ENCODE results near the gene ARID5A.
"Not testable (repeated sequence)": the region's sequence is repeated elsewhere in the genome, so short reads cannot be mapped to it uniquely, and the experiment has no call there.

ARID5A gene

GRCh38 chr2:96556441-96557330 is 20.1 kb downstream of the ARID5A start:
- Histone ChIP-seq H3K27ac (replicated peaks) (no peak overlapping the region), H3K4me3 (replicated peaks; ENCODE audit: insufficient read depth, low read length) (no peak overlapping the region), H3K27me3 (ENCODE audit: insufficient read depth, poor library complexity, severe bottlenecking) (no peaks in the 10 kb centered on the region)
- TF ChIP-seq GABPA (IDR thresholded peaks at IDR 0.05; ENCODE audit: low read depth): no peak
- peak in 1 of 2 experiments; percentile 14 for DNase-seq (ENCODE audit: low read depth in 1 of 2, low spot score in 1 of 2)

GRCh38 chr2:96557421-96557820 is 20.9 kb downstream of the ARID5A start:
- H3K27ac ChIP-seq (replicated peaks); H3K27me3 ChIP-seq (ENCODE audit: insufficient read depth, poor library complexity, severe bottlenecking); DNase-seq (ENCODE audit: low read depth in 1 of 2, low spot score in 1 of 2); H3K4me3 ChIP-seq (replicated peaks; ENCODE audit: insufficient read depth, low read length): not testable (repeated sequence)

- no peak overlapping the region for H3K27ac ChIP-seq (replicated peaks)
- TF ChIP-seq CTCF (IDR thresholded peaks at IDR 0.05; ENCODE audit: insufficient read depth, low read length) (no peak), GABPA (IDR thresholded peaks at IDR 0.05; ENCODE audit: low read depth) (no peak), REST (IDR thresholded peaks at IDR 0.05; ENCODE audit: insufficient replicate concordance, low read depth) (no peak), POLR2AphosphoS5 (IDR thresholded peaks at IDR 0.05; ENCODE audit: low read depth) (no peak), SPI1 (IDR thresholded peaks at IDR 0.05; ENCODE audit: borderline replicate concordance, low read depth) (no peak)
- no peak overlapping the region for H3K4me3 ChIP-seq (replicated peaks; ENCODE audit: insufficient read depth, low read length)
- no peaks in the 10 kb centered on the region for H3K27me3 ChIP-seq (ENCODE audit: insufficient read depth, poor library complexity, severe bottlenecking)
- no peak for DNase-seq (ENCODE audit: low read depth in 1 of 2, low spot score in 1 of 2)
Measured at GRCh38 chr2:96558061-96558460, 21.5 kb downstream of the ARID5A start.

- Histone ChIP-seq H3K4me3 (replicated peaks; ENCODE audit: insufficient read depth, low read length) (no peak overlapping the region), H3K27me3 (ENCODE audit: insufficient read depth, poor library complexity, severe bottlenecking) (no peaks in the 10 kb centered on the region), H3K27ac (replicated peaks) (no peak overlapping the region)
- TF ChIP-seq REST (IDR thresholded peaks at IDR 0.05; ENCODE audit: insufficient replicate concordance, low read depth): no peak
- DNase-seq (ENCODE audit: low read depth in 1 of 2, low spot score in 1 of 2): no peak
Measured at GRCh38 chr2:96558485-96558884, 21.9 kb downstream of the ARID5A start.

GRCh38 chr2:96564026-96564425 is 27.5 kb downstream of the ARID5A start:
- H3K4me3 ChIP-seq (replicated peaks; ENCODE audit: insufficient read depth, low read length): no peak overlapping the region
- H3K27me3 ChIP-seq (ENCODE audit: insufficient read depth, poor library complexity, severe bottlenecking): no peaks in the 10 kb centered on the region
- no peak for DNase-seq (ENCODE audit: low read depth in 1 of 2, low spot score in 1 of 2)
- H3K27ac ChIP-seq (replicated peaks): no peak overlapping the region
- TF ChIP-seq SPI1 (IDR thresholded peaks at IDR 0.05; ENCODE audit: borderline replicate concordance, low read depth): no peak
- TF ChIP-seq POLR2AphosphoS5 (IDR thresholded peaks at IDR 0.05; ENCODE audit: low read depth): no peak
- TF ChIP-seq CTCF (IDR thresholded peaks at IDR 0.05; ENCODE audit: insufficient read depth, low read length): no peak
- TF ChIP-seq REST (IDR thresholded peaks at IDR 0.05; ENCODE audit: insufficient replicate concordance, low read depth): no peak
- no peak for TF ChIP-seq GABPA (IDR thresholded peaks at IDR 0.05; ENCODE audit: low read depth)

Measured in HL-60 (cell line).